ENCODE results near the gene NCR3LG1.

NCR3LG1 gene

DNA sequence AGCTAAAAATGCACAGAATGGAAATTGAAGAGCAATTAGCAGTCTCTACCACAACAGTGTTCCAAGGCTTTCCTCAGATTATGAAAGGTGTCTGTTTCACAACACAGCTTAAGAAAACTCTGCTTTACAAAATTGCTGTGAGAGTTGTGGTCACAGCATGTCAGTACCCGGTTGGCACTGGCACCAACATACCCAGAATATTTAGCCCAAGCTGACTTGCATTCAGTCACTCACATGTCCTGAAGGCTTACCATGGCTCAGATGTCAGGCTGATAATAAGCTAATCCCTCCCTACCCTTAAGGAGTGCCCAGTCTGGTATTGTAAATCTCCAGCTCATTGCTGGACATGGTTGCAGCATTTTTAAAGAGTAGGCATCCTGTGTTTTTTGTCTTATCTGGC lies 14.9 kb downstream of the NCR3LG1 start:
- Mint-ChIP-seq H3K27ac (no peak overlapping the region), H3K4me3 (no peak overlapping the region), H3K9me3 (peaks cover 52% of the 10 kb centered on the region), H3K4me1 (no peaks in the 10 kb centered on the region), H3K36me3 (ENCODE audit: low read depth) (peaks cover 42% of the 10 kb centered on the region), H3K27me3 (ENCODE audit: low read depth) (peaks cover 4% of the 10 kb centered on the region)
- TF ChIP-seq, protein P1, sequence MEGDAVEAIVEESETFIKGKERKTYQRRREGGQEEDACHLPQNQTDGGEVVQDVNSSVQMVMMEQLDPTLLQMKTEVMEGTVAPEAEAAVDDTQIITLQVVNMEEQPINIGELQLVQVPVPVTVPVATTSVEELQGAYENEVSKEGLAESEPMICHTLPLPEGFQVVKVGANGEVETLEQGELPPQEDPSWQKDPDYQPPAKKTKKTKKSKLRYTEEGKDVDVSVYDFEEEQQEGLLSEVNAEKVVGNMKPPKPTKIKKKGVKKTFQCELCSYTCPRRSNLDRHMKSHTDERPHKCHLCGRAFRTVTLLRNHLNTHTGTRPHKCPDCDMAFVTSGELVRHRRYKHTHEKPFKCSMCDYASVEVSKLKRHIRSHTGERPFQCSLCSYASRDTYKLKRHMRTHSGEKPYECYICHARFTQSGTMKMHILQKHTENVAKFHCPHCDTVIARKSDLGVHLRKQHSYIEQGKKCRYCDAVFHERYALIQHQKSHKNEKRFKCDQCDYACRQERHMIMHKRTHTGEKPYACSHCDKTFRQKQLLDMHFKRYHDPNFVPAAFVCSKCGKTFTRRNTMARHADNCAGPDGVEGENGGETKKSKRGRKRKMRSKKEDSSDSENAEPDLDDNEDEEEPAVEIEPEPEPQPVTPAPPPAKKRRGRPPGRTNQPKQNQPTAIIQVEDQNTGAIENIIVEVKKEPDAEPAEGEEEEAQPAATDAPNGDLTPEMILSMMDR (IDR thresholded peaks at IDR 0.05; ENCODE audit: unreplicated experiment in 3 of 3), result no peak

DNA sequence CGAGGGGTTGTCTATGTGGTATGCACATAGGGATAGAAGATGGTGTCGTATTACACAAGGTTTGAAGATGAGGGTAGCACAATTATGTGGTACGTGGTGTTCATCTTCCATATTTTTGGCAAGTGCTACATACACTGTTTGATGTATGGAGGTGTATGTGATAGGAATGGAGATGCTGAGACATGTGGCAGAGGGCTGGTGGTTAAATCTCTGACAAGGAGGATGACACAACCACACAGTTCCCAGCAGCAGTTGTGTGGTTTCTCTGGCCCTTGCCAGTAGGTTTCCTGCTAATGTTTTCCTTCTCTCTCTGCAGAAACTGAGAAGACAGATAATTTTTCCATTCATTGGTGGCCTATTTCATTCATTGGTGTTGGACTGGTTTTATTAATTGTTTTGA lies 17.0 kb downstream of the NCR3LG1 start:
- H3K4me1 Mint-ChIP-seq, result no peaks in the 10 kb centered on the region
- peaks cover 4% of the 10 kb centered on the region for H3K27me3 Mint-ChIP-seq (ENCODE audit: low read depth)
- TF ChIP-seq, protein P1 (IDR thresholded peaks at IDR 0.05; ENCODE audit: unreplicated experiment in 3 of 3), result no peak
- H3K9me3 Mint-ChIP-seq, result peaks cover 62% of the 10 kb centered on the region
- no peak overlapping the region for H3K27ac Mint-ChIP-seq
- peaks cover 55% of the 10 kb centered on the region for H3K36me3 Mint-ChIP-seq (ENCODE audit: low read depth)
- H3K4me3 Mint-ChIP-seq, result no peak overlapping the region

DNA sequence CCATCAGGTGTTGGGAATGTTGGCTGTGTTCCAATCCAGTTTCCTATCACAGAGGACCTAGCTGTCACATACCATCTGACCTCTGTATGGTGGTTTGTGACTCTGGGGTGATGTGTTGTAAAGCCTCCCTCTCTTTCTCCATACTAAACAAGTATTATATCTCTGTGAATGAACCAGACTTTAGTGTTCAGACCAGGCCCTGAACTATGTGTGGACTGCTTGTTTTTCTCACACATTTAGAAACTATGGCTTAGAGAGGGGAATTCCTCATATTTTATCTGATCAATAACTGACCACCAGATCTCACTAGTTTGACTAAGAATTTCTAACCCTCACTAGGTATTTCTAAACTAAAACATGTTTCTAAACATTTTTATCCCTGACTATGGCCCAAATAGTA lies 17.5 kb downstream of the NCR3LG1 start:
- H3K9me3 Mint-ChIP-seq, result peaks cover 60% of the 10 kb centered on the region
- H3K27me3 Mint-ChIP-seq (ENCODE audit: low read depth), result peaks cover 4% of the 10 kb centered on the region
- H3K4me1 Mint-ChIP-seq, result no peaks in the 10 kb centered on the region
- peaks cover 55% of the 10 kb centered on the region for H3K36me3 Mint-ChIP-seq (ENCODE audit: low read depth)
- TF ChIP-seq, protein P1 (IDR thresholded peaks at IDR 0.05; ENCODE audit: unreplicated experiment in 3 of 3), result no peak
- no peak overlapping the region for H3K27ac Mint-ChIP-seq
- no peak overlapping the region for H3K4me3 Mint-ChIP-seq

DNA sequence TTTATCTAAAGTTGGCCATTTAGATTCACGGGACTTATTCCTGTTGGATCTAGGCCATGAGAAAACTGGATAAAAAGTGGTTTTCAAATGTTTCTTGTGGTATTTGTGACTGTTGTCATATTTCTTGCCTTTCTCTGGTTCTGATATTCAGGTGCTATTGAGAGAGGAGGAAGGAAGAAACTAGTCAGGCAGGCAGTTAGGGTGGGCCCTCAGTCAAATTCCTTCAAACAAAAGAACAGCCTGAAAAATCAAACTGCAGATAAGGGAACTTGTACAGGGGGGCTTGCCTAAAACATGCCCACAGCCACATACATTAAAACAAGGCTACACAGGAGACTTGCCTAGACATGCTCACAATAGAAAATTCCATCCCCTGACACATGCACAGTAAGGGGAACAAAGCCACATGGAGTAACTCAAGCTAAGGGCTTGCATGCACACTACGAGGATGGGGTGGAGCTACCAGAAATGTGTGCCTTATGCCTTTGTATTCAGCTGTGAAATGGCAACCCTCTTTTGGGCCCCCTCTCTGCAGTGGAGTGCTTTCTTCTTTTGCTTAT lies 18.2 kb downstream of the NCR3LG1 start:
- H3K27me3 Mint-ChIP-seq (ENCODE audit: low read depth), result peaks cover 4% of the 10 kb centered on the region
- H3K4me3 Mint-ChIP-seq, result no peak overlapping the region
- no peak overlapping the region for H3K27ac Mint-ChIP-seq
- no peaks in the 10 kb centered on the region for H3K4me1 Mint-ChIP-seq
- TF ChIP-seq, protein P1 (IDR thresholded peaks at IDR 0.05; ENCODE audit: unreplicated experiment in 3 of 3), result no peak
- H3K9me3 Mint-ChIP-seq, result peaks cover 65% of the 10 kb centered on the region
- H3K36me3 Mint-ChIP-seq (ENCODE audit: low read depth), result peaks cover 59% of the 10 kb centered on the region

DNA sequence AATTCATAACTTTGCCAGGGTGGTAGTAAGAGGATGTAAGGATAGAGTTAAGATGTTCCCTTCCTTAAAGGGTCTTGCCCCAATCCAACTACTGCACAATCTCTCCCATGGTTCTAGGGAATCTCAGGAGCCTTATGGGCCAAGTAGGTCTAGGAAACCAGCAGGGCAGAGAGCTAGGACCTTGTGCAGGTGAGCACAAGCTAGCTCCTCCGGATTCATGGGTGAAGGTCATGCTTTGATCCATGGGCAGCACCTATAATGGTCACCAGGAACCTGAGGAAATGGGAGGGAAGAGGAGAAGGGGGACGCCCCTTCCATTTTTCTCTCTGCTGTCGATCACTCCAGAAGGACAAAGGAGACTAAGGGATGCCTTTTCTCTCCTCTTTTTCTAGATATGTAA lies 20.0 kb downstream of the NCR3LG1 start:
- Mint-ChIP-seq H3K9me3 (peaks cover 70% of the 10 kb centered on the region), H3K36me3 (ENCODE audit: low read depth) (peaks cover 59% of the 10 kb centered on the region), H3K4me3 (no peak overlapping the region), H3K4me1 (no peaks in the 10 kb centered on the region), H3K27ac (no peak overlapping the region), H3K27me3 (ENCODE audit: low read depth) (peaks cover 4% of the 10 kb centered on the region)
- TF ChIP-seq, protein P1 (IDR thresholded peaks at IDR 0.05; ENCODE audit: unreplicated experiment in 3 of 3), result no peak

DNA sequence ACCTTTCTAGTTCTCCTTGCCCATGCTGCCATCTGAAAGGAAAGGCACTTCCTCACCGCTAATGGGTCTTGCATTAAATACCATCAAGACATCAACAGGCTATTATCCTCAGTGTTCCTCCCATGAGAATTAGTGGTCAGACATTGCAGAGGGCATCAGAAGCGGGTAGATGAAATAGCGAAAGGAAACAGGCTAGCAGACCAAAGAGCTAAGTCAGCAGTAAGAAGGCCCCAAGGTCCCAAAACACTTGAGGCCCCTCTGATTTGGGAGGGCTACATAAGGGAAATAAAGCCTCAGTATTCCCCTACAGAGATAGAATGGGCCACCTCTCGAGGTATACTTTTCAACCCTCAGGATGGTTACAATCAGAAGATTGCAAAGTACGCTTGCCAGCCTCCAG lies 23.9 kb downstream of the NCR3LG1 start:
- Mint-ChIP-seq H3K27ac (no peak overlapping the region), H3K4me3 (no peak overlapping the region), H3K9me3 (peaks cover 51% of the 10 kb centered on the region), H3K36me3 (ENCODE audit: low read depth) (peaks cover 33% of the 10 kb centered on the region), H3K27me3 (ENCODE audit: low read depth) (no peaks in the 10 kb centered on the region), H3K4me1 (no peaks in the 10 kb centered on the region)
- TF ChIP-seq, protein P1 (IDR thresholded peaks at IDR 0.05; ENCODE audit: unreplicated experiment in 3 of 3), result no peak

All from nephron (organoid).